Measurements from ENCODE around the gene MPP4. TPM values are rescaled to one million over a fixed set of nuclear protein-coding genes. Genes with fewer than 3 reads are reported as not detected.

The MPP4 gene
- total RNA-seq, 1 experiment from 2014 or later, result not detected

- no peak overlapping the region for H3K18ac ChIP-seq (ENCODE audit: insufficient read length, low read depth, low read length)
- H3K4me2 ChIP-seq (ENCODE audit: insufficient read depth, insufficient read length, low read length), result no peak overlapping the region
- H2AK5ac ChIP-seq (ENCODE audit: insufficient read length, low read length), result no peak overlapping the region
- peaks cover 9 to 56% (median 54%) of the 10 kb centered on the region in 3 experiments; a peak in 6 of 7 replicates for H3K36me3 Mint-ChIP-seq (ENCODE audit: insufficient read depth in 1 of 3, low read depth in 3 of 3)
- H3K4me1 Mint-ChIP-seq, result no peaks in the 10 kb centered on the region
- no peak overlapping the region for H2BK5ac ChIP-seq (ENCODE audit: insufficient read length, low read length)
- H2BK120ac ChIP-seq (ENCODE audit: low read depth, low read length, poor library complexity, severe bottlenecking), result no peak overlapping the region
- H3K9me3 ChIP-seq (ENCODE audit: control insufficient read depth, low read depth, low read length), result no peaks in the 10 kb centered on the region
- no peak overlapping the region for H2AFZ ChIP-seq (ENCODE audit: low read length)
- no peak overlapping the region for H2BK20ac ChIP-seq (ENCODE audit: low read depth, low read length, poor library complexity, severe bottlenecking)
- peak overlapping the region in 2 of 3 experiments; percentile 45 to 53; a peak in 2 of 7 replicates for H3K27ac Mint-ChIP-seq
- WGBS (ENCODE audit: extremely low coverage, insufficient read length, low lambda C conversion rate), result no CpG with 5 or more reads among the region's 1 CpG
- H3K27ac ChIP-seq (ENCODE audit: insufficient read length, low read depth, low read length), result no peak overlapping the region
- H4K8ac ChIP-seq (replicated peaks; ENCODE audit: insufficient read length, low read depth, low read length), result no peak overlapping the region
- no peaks in the 10 kb centered on the region for H3K27me3 Mint-ChIP-seq (ENCODE audit: low read depth)
- no peak overlapping the region for H2BK12ac ChIP-seq (ENCODE audit: insufficient read length, low read depth, low read length)
- no peaks in the 10 kb centered on the region for H3K9me3 Mint-ChIP-seq
- H4K5ac ChIP-seq (ENCODE audit: insufficient read length, low read depth, low read length), result no peak overlapping the region
- H3K79me1 ChIP-seq (ENCODE audit: insufficient read depth, low read depth, low read length, poor library complexity, severe bottlenecking), result no peaks in the 10 kb centered on the region
- TF ChIP-seq, protein P1, sequence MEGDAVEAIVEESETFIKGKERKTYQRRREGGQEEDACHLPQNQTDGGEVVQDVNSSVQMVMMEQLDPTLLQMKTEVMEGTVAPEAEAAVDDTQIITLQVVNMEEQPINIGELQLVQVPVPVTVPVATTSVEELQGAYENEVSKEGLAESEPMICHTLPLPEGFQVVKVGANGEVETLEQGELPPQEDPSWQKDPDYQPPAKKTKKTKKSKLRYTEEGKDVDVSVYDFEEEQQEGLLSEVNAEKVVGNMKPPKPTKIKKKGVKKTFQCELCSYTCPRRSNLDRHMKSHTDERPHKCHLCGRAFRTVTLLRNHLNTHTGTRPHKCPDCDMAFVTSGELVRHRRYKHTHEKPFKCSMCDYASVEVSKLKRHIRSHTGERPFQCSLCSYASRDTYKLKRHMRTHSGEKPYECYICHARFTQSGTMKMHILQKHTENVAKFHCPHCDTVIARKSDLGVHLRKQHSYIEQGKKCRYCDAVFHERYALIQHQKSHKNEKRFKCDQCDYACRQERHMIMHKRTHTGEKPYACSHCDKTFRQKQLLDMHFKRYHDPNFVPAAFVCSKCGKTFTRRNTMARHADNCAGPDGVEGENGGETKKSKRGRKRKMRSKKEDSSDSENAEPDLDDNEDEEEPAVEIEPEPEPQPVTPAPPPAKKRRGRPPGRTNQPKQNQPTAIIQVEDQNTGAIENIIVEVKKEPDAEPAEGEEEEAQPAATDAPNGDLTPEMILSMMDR (conservative IDR thresholded peaks at IDR 0.05), result no peak
- no peak overlapping the region for H3K14ac ChIP-seq (ENCODE audit: insufficient read depth, low read length)
- no peak overlapping the region for H3T11ph ChIP-seq (ENCODE audit: low read length)
- no peaks in the 10 kb centered on the region for H3K23me2 ChIP-seq (ENCODE audit: insufficient read length, low read depth, low read length, poor library complexity, severe bottlenecking)
- H3K79me2 ChIP-seq (ENCODE audit: insufficient read depth, low read length), result no peaks in the 10 kb centered on the region
- H3K4me3 Mint-ChIP-seq, result no peak overlapping the region
- H3K27me3 ChIP-seq (ENCODE audit: insufficient read depth, low read length), result no peaks in the 10 kb centered on the region
- no peak overlapping the region for H3K23ac ChIP-seq (ENCODE audit: insufficient read length, low read depth, low read length)
- H3K56ac ChIP-seq (ENCODE audit: insufficient read length, low read depth, low read length), result no peak overlapping the region
- H3K4me1 ChIP-seq (ENCODE audit: insufficient read depth, low read length), result no peaks in the 10 kb centered on the region
- no peak overlapping the region for H3K4ac ChIP-seq (ENCODE audit: low read depth, low read length)
- H3K9ac ChIP-seq (ENCODE audit: extremely low read depth, insufficient read length, low read length), result no peak overlapping the region
- H4K91ac ChIP-seq (ENCODE audit: insufficient read length, low read depth, low read length), result no peak overlapping the region
- no peak overlapping the region for H2BK15ac ChIP-seq (ENCODE audit: low read depth, low read length)
- DNase-seq, result no peak
- H4K20me1 ChIP-seq (ENCODE audit: control insufficient read depth, insufficient read depth, insufficient read length), result no peaks in the 10 kb centered on the region
Measured at GRCh38 chr2:201712726-201713125, 14.3 kb upstream of the MPP4 start.
